BE2C (cell line): ENCODE data around the gene ATG7.

ENCODE experiments used
- DNase-seq: peaks from one replicate; pipeline ENCODE4 v3.0.0-alpha.2; 2020
- H3K27me3 ChIP-seq: fragments of 250-450 bp; sonication (Bioruptor Pico); 2 replicates; pipeline ENCODE4 v1.5.1; 2020; ENCODE audit warnings: mild to moderate bottlenecking
- H3K36me3 ChIP-seq: fragments of 250-450 bp; sonication (Bioruptor Pico); 2 replicates; pipeline ENCODE4 v1.5.1; 2020; ENCODE audit warnings: mild to moderate bottlenecking
- H3K4me1 ChIP-seq: fragments of 250-450 bp; sonication (Bioruptor Pico); 2 replicates; pipeline ENCODE4 v1.5.1; 2020
- H3K4me3 ChIP-seq: 2 replicates; pipeline ENCODE4 v1.5.1; 2011; ENCODE audit warnings: low read depth, low read length
- H3K9me3 ChIP-seq: fragments of 250-450 bp; sonication (Bioruptor Pico); 2 replicates; pipeline ENCODE4 v1.5.1; 2020
- CTCF ChIP-seq: IDR thresholded peaks from 2 replicates; pipeline ENCODE4 v1.5.1; 2012; ENCODE audit warnings: mild to moderate bottlenecking, low read depth, low read length

ATG7 gene

GRCh38 chr3:11381141-11381540 lies 108.9 kb downstream of the ATG7 start:
- H3K4me3 ChIP-seq, result no peak overlapping the region
- H3K4me1 ChIP-seq, result no peaks in the 10 kb centered on the region
- no peak for DNase-seq
- no peaks in the 10 kb centered on the region for H3K27me3 ChIP-seq
- H3K9me3 ChIP-seq, result no peaks in the 10 kb centered on the region
- no peaks in the 10 kb centered on the region for H3K36me3 ChIP-seq
- no peak for TF ChIP-seq CTCF

GRCh38 chr3:11381563-11381962 lies 109.4 kb downstream of the ATG7 start:
- no peaks in the 10 kb centered on the region for H3K4me1 ChIP-seq
- no peak for DNase-seq
- H3K27me3 ChIP-seq, result no peaks in the 10 kb centered on the region
- no peak overlapping the region for H3K4me3 ChIP-seq
- H3K9me3 ChIP-seq, result no peaks in the 10 kb centered on the region
- no peaks in the 10 kb centered on the region for H3K36me3 ChIP-seq
- TF ChIP-seq CTCF, result no peak

GRCh38 chr3:11382146-11382745 lies 110.0 kb downstream of the ATG7 start:
- no peak for DNase-seq
- Histone ChIP-seq H3K4me1 (no peaks in the 10 kb centered on the region), H3K36me3 (no peaks in the 10 kb centered on the region), H3K27me3 (no peaks in the 10 kb centered on the region), H3K4me3 (no peak overlapping the region), H3K9me3 (no peaks in the 10 kb centered on the region)
- no peak for TF ChIP-seq CTCF

GRCh38 chr3:11384074-11384473 lies 111.9 kb downstream of the ATG7 start:
- TF ChIP-seq CTCF, result no peak
- H3K36me3 ChIP-seq, result no peaks in the 10 kb centered on the region
- no peak overlapping the region for H3K4me3 ChIP-seq
- H3K9me3 ChIP-seq, result no peaks in the 10 kb centered on the region
- no peak for DNase-seq
- H3K4me1 ChIP-seq, result no peaks in the 10 kb centered on the region
- H3K27me3 ChIP-seq, result no peaks in the 10 kb centered on the region

- no peak for DNase-seq
- H3K4me3 ChIP-seq, result no peak overlapping the region
- TF ChIP-seq CTCF, result no peak
- no peaks in the 10 kb centered on the region for H3K4me1 ChIP-seq
- no peaks in the 10 kb centered on the region for H3K27me3 ChIP-seq
- no peaks in the 10 kb centered on the region for H3K36me3 ChIP-seq
- no peaks in the 10 kb centered on the region for H3K9me3 ChIP-seq
These were observed 113.1 kb downstream of the ATG7 start for GRCh38 chr3:11385326-11385725.

- H3K36me3 ChIP-seq, result no peaks in the 10 kb centered on the region
- DNase-seq, result no peak
- TF ChIP-seq CTCF, result no peak
- no peaks in the 10 kb centered on the region for H3K9me3 ChIP-seq
- no peak overlapping the region for H3K4me3 ChIP-seq
- no peaks in the 10 kb centered on the region for H3K27me3 ChIP-seq
- H3K4me1 ChIP-seq, result no peaks in the 10 kb centered on the region
These were observed 113.7 kb downstream of the ATG7 start for GRCh38 chr3:11385891-11386290.
